ENCODE results near the gene MGA. TPM values are rescaled to one million over a fixed set of nuclear protein-coding genes. Genes with fewer than 3 reads are reported as not detected.

MGA gene
- total RNA-seq, 4 donors from 2014 or later, result 25.3 to 39.4 (median 31.5) TPM

DNA sequence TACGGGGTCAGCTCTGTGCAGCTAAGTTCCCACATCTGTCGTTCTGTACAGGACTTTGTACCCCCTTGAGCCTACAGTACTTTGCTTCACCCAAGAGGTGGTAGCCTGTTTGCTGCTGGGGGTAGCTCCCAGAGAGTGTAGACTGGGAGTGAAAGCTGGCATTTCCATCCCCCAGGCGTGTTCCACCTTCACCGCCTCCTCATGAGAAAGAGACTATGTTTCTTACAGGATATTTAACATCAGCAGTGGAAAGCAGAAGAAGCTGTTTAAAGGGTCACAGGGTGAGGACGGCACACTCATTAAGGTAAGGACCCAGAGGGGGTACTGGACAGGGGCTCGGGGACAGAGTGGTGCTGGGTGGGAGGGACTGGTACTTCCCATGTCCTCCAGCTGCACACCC is 157.6 kb downstream of the MGA start:
- no peak overlapping the region for H3K27ac ChIP-seq (replicated peaks in 1 of 4)
- H3K9me3 ChIP-seq, result no peaks in the 10 kb centered on the region
- no peak for DNase-seq (ENCODE audit: extremely low spot score)
- H3K27me3 ChIP-seq, result no peaks in the 10 kb centered on the region
- H3K36me3 ChIP-seq, result peaks cover 60 to 100% (median 96%) of the 10 kb centered on the region in 4 donors
- TF ChIP-seq POLR2A (IDR thresholded peaks at IDR 0.05; ENCODE audit: low read depth) (no peak), POLR2AphosphoS5 (IDR thresholded peaks at IDR 0.05) (no peak), EP300 (IDR thresholded peaks at IDR 0.05) (no peak)
- TF ChIP-seq, protein P1, sequence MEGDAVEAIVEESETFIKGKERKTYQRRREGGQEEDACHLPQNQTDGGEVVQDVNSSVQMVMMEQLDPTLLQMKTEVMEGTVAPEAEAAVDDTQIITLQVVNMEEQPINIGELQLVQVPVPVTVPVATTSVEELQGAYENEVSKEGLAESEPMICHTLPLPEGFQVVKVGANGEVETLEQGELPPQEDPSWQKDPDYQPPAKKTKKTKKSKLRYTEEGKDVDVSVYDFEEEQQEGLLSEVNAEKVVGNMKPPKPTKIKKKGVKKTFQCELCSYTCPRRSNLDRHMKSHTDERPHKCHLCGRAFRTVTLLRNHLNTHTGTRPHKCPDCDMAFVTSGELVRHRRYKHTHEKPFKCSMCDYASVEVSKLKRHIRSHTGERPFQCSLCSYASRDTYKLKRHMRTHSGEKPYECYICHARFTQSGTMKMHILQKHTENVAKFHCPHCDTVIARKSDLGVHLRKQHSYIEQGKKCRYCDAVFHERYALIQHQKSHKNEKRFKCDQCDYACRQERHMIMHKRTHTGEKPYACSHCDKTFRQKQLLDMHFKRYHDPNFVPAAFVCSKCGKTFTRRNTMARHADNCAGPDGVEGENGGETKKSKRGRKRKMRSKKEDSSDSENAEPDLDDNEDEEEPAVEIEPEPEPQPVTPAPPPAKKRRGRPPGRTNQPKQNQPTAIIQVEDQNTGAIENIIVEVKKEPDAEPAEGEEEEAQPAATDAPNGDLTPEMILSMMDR (IDR thresholded peaks at IDR 0.05), result no peak
- intact Hi-C loops (cut with DNase I), result loop anchor here (10.0 kb wide), 2 partner anchors 213 to 263 kb away; partner anchors contain the start of gene TYRO3
- no peaks in the 10 kb centered on the region for H3K4me1 ChIP-seq
- 95% methylated on average over 4 of the region's 6 CpGs for whole genome bisulfite sequencing
- H3K4me3 ChIP-seq, result no peak overlapping the region

DNA sequence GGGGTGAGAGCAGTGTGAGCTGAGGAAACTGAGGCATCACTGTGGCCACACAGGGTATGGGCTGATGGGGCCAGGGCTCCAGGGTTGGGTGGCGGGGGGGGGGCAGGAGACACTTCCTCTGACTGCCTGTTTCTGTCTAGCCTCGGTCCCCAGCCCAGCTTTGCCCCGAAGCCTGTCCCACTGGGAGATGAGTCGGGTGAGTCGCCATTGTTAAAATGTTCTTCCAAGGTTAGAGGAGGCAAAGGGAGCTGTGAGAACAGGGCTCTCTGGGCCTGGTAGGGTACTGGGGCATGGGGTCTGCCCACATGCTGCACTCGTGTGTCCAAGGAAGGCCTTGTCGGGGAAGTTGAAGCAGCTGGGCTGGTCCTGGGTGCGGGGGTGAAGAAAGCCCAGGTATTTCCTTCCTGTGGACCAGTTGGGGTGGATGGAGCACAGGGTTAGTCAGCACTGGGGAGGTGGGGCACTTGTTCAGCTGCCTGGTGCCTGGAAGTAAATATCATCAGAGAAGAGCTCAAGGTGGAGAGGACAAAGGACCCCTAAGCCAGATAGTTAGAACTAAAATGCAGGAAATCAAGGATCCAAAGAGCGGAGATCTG is 159.3 kb downstream of the MGA start:
- TF ChIP-seq POLR2A (IDR thresholded peaks at IDR 0.05; ENCODE audit: low read depth) (no peak), EP300 (IDR thresholded peaks at IDR 0.05) (no peak), POLR2AphosphoS5 (IDR thresholded peaks at IDR 0.05) (no peak)
- TF ChIP-seq, protein P1 (IDR thresholded peaks at IDR 0.05), result no peak
- no peak for DNase-seq (ENCODE audit: extremely low spot score)
- 83% methylated on average over 9 of the region's 9 CpGs for WGBS
- H3K27me3 ChIP-seq, result no peaks in the 10 kb centered on the region
- H3K27ac ChIP-seq (replicated peaks in 1 of 4), result no peak overlapping the region
- H3K4me3 ChIP-seq, result no peak overlapping the region
- H3K9me3 ChIP-seq, result no peaks in the 10 kb centered on the region
- no peaks in the 10 kb centered on the region for H3K4me1 ChIP-seq
- intact Hi-C loops (cut with DNase I), result loop anchor here (10.0 kb wide), 2 partner anchors 215 to 265 kb away; partner anchors contain the start of gene TYRO3
- peaks cover 73 to 100% (median 99%) of the 10 kb centered on the region in 4 donors for H3K36me3 ChIP-seq

DNA sequence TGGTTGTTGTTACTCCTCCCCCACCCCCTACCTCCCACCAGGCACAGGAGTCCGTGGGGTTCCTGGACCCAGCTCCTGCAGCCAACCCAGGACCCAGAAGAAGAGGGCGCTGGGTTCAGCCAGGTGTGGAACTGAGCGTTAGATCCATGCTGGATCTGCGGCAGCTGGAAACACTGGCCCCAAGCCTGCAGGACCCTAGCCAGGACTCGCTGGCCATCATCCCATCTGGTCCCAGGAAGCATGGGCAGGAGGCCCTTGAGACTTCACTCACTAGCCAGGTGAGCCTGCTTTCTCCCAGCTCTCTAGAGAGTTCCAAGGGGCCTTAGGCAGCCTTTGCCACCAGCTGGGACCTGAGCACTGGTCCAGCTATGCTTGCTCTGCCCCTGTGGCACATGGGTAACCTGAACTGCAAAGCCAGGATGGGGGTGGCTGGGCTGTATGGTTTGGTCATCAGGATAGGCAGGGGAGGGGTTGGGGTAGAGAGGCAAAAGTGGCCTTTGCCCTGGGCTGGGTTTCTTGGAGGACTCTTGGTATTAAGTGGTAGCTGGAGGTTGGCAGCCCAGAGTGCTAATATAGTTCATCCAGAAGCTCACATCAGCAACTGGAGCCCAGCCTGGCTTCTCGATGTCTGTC is 160.7 kb downstream of the MGA start:
- intact Hi-C loops (cut with DNase I), result no loop called here
- no peak for DNase-seq (ENCODE audit: extremely low spot score)
- Histone ChIP-seq H3K4me3 (no peak overlapping the region), H3K27me3 (no peaks in the 10 kb centered on the region), H3K36me3 (peaks cover 81 to 100% (median 96%) of the 10 kb centered on the region in 4 donors), H3K4me1 (no peaks in the 10 kb centered on the region), H3K27ac (replicated peaks in 1 of 4) (no peak overlapping the region), H3K9me3 (no peaks in the 10 kb centered on the region)
- TF ChIP-seq POLR2AphosphoS5 (IDR thresholded peaks at IDR 0.05), result no peak
- TF ChIP-seq EP300 (IDR thresholded peaks at IDR 0.05), result no peak
- TF ChIP-seq POLR2A (IDR thresholded peaks at IDR 0.05; ENCODE audit: low read depth), result no peak
- TF ChIP-seq, protein P1 (IDR thresholded peaks at IDR 0.05), result no peak
- 73% methylated on average over 6 of the region's 6 CpGs for WGBS

DNA sequence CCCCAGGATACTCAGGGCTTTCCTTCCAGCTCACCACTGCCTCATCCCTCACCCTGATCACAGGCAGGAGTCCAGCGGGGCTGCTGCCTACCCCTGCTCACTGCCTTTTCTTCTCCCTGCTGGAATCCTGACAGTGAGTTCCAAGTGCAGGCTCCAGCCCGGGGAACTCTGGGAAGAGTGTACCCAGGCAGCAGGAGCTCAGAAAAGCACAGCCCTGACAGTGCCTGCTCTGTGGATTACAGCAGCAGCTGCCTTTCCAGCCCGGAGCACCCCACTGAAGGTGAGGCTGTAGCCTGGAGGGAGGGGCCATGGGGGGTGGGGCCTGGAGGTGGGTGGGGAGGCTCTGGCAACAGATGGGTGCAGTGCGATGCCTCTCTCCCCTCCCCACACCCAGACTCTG is 161.6 kb downstream of the MGA start:
- H3K9me3 ChIP-seq, result no peaks in the 10 kb centered on the region
- WGBS, result 90% methylated on average over 3 of the region's 4 CpGs

More for the DNA sequence above, 161.6 kb downstream of the MGA start:
- intact Hi-C loops (cut with DNase I), result no loop called here
- TF ChIP-seq POLR2A (IDR thresholded peaks at IDR 0.05; ENCODE audit: low read depth), result no peak
- TF ChIP-seq, protein P1 (IDR thresholded peaks at IDR 0.05), result no peak
- no peak for TF ChIP-seq EP300 (IDR thresholded peaks at IDR 0.05)
- TF ChIP-seq POLR2AphosphoS5 (IDR thresholded peaks at IDR 0.05), result no peak
- no peak for DNase-seq (ENCODE audit: extremely low spot score)
- Histone ChIP-seq H3K27ac (replicated peaks in 1 of 4) (no peak overlapping the region), H3K4me3 (no peak overlapping the region), H3K4me1 (peaks cover 0 to under 1% (median 0%) of the 10 kb centered on the region in 4 donors), H3K36me3 (peaks cover 76 to 90% (median 88%) of the 10 kb centered on the region in 4 donors), H3K27me3 (no peaks in the 10 kb centered on the region)

All from esophagus muscularis mucosa (tissue), 4 donors.